ENCODE data around the gene ABI3. TPM values are rescaled to one million over a fixed set of nuclear protein-coding genes. Genes with fewer than 3 reads are reported as not detected.

Gene ABI3
- total and polyA plus RNA-seq, 12 donors = 2.4 to 39.9 (median 15.1) TPM

GRCh38 chr17:49197346-49197998 is 13.0 kb upstream of the ABI3 start:
- WGBS, 4 donors = 43 to 58% (median 52%) methylated on average over 5 of the region's 5 CpGs
- Histone ChIP-seq H3K4me3 (no peak overlapping the region), H3K36me3 (replicated peaks in 1 of 2) (no peaks in the 10 kb centered on the region), H3K27me3 (no peaks in the 10 kb centered on the region), H3K27ac (no peak overlapping the region), H3K9me3 (replicated peaks in 1 of 3) (no peaks in the 10 kb centered on the region), H3K4me1 (replicated peaks in 1 of 2) (peaks cover 5 to 7% of the 10 kb centered on the region in 2 donors)
- intact Hi-C loops (cut with DNase I) = no loop called here
- no peak for DNase-seq
- TF ChIP-seq CTCF (IDR thresholded peaks at IDR 0.05) (no peak), POLR2A (IDR thresholded peaks at IDR 0.05) (no peak)

GRCh38 chr17:49198211-49198610 is 12.3 kb upstream of the ABI3 start:
- Histone ChIP-seq H3K9me3 (replicated peaks in 1 of 3) (no peaks in the 10 kb centered on the region), H3K27ac (no peak overlapping the region), H3K4me1 (replicated peaks in 1 of 2) (peaks cover 5 to 6% of the 10 kb centered on the region in 2 donors), H3K36me3 (replicated peaks in 1 of 2) (no peaks in the 10 kb centered on the region), H3K27me3 (no peaks in the 10 kb centered on the region), H3K4me3 (no peak overlapping the region)
- intact Hi-C loops (cut with DNase I) = no loop called here
- no peak for DNase-seq
- no peak for TF ChIP-seq CTCF (IDR thresholded peaks at IDR 0.05)
- no peak for TF ChIP-seq POLR2A (IDR thresholded peaks at IDR 0.05)
- 57 to 95% (median 86%) methylated on average over 2 of the region's 2 CpGs for WGBS, 4 donors

- Histone ChIP-seq H3K4me1 (replicated peaks in 1 of 2) (no peaks in the 10 kb centered on the region), H3K27me3 (no peaks in the 10 kb centered on the region), H3K4me3 (no peak overlapping the region), H3K36me3 (replicated peaks in 1 of 2) (no peaks in the 10 kb centered on the region), H3K27ac (no peak overlapping the region), H3K9me3 (replicated peaks in 1 of 3) (no peaks in the 10 kb centered on the region)
- intact Hi-C loops (cut with DNase I) = no loop called here
- WGBS, 4 donors = 85 to 96% (median 89%) methylated on average over 13 of the region's 13 CpGs
- no peak for TF ChIP-seq POLR2A (IDR thresholded peaks at IDR 0.05)
- no peak for TF ChIP-seq CTCF (IDR thresholded peaks at IDR 0.05)
- DNase-seq = no peak
Observed at GRCh38 chr17:49200423-49201083, 10.0 kb upstream of the ABI3 start.

GRCh38 chr17:49201481-49201927 is 9.0 kb upstream of the ABI3 start:
- intact Hi-C loops (cut with DNase I) = no loop called here
- H3K9me3 ChIP-seq (replicated peaks in 1 of 3) = no peaks in the 10 kb centered on the region
- H3K27ac ChIP-seq = no peak overlapping the region
- H3K4me3 ChIP-seq = no peak overlapping the region
- no peaks in the 10 kb centered on the region for H3K36me3 ChIP-seq (replicated peaks in 1 of 2)
- no peak for DNase-seq
- no peaks in the 10 kb centered on the region for H3K27me3 ChIP-seq
- no peaks in the 10 kb centered on the region for H3K4me1 ChIP-seq (replicated peaks in 1 of 2)
- no peak for TF ChIP-seq CTCF (IDR thresholded peaks at IDR 0.05)
- TF ChIP-seq POLR2A (IDR thresholded peaks at IDR 0.05) = no peak
- 84 to 91% (median 89%) methylated on average over 8 of the region's 8 CpGs for whole genome bisulfite sequencing, 4 donors

All from adrenal gland (tissue), 12 donors.